ENCODE results near the gene CLMN.

- TF ChIP-seq EZH2phosphoT487 (IDR thresholded peaks at IDR 0.05) = no peak
- TF ChIP-seq, protein P1, sequence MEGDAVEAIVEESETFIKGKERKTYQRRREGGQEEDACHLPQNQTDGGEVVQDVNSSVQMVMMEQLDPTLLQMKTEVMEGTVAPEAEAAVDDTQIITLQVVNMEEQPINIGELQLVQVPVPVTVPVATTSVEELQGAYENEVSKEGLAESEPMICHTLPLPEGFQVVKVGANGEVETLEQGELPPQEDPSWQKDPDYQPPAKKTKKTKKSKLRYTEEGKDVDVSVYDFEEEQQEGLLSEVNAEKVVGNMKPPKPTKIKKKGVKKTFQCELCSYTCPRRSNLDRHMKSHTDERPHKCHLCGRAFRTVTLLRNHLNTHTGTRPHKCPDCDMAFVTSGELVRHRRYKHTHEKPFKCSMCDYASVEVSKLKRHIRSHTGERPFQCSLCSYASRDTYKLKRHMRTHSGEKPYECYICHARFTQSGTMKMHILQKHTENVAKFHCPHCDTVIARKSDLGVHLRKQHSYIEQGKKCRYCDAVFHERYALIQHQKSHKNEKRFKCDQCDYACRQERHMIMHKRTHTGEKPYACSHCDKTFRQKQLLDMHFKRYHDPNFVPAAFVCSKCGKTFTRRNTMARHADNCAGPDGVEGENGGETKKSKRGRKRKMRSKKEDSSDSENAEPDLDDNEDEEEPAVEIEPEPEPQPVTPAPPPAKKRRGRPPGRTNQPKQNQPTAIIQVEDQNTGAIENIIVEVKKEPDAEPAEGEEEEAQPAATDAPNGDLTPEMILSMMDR (IDR thresholded peaks at IDR 0.05) = no peak
- TF ChIP-seq EZH2 (IDR thresholded peaks at IDR 0.05) = no peak
Observed at GRCh38 chr14:95322651-95323050, 2.9 kb upstream of the CLMN start.

All from neural progenitor cell (in vitro differentiated cells).